Gastrocnemius medialis (tissue), 4 donors: ENCODE measurements around the gene TTC9.

Source experiments
- CTCF ChIP-seq, 5 experiments: fragments of 450-650 bp in 3 of 5; fragments of 200-600 bp in 2 of 5; sonication (generic) in 2 of 5; IDR thresholded peaks in 4 of 5; conservative IDR thresholded peaks in 1 of 5; 1 replicate in 4 of 5; 2 replicates in 1 of 5; pipeline ENCODE4 v1.5.1; 2016 to 2019; ENCODE audit warnings: antibody characterized with exemption in 5 of 5, mild to moderate bottlenecking in 3 of 5, moderate library complexity in 3 of 5
- POLR2A ChIP-seq, 2 donors: fragments of 450-650 bp; IDR thresholded peaks; one replicate each; pipeline ENCODE4 v1.6.1; 2017; ENCODE audit warnings: antibody characterized with exemption in 2 of 2, mild to moderate bottlenecking in 2 of 2, moderate library complexity in 2 of 2

- TF ChIP-seq CTCF (IDR thresholded peaks at IDR 0.05 in 4 of 5, conservative IDR thresholded peaks at IDR 0.05 in 1 of 5) (no peak), POLR2A (IDR thresholded peaks at IDR 0.05) (no peak)
These were observed 50.5 kb downstream of the TTC9 start for GRCh38 chr14:70692210-70692609.
